HL-60 (cell line): ENCODE measurements around the gene HS6ST3.

Source experiments
- POLR2AphosphoS5 ChIP-seq: IDR thresholded peaks from 2 replicates; pipeline ENCODE4 v1.6.1; 2012; ENCODE audit warnings: low read depth
- SPI1 ChIP-seq: IDR thresholded peaks from 2 replicates; pipeline ENCODE4 v1.6.1; 2012; ENCODE audit warnings: low read depth, mild to moderate bottlenecking, borderline replicate concordance
- TF ChIP-seq, protein P1 (sequence below): IDR thresholded peaks from one replicate; pipeline ENCODE4 v1.5.1; 2011; ENCODE audit warnings: low read length, control low read depth, inconsistent platforms; ENCODE audit not compliant: insufficient read depth
- TF ChIP-seq, protein P2 (sequence below): IDR thresholded peaks from 2 replicates; pipeline ENCODE4 v1.6.1; 2012; ENCODE audit warnings: low read depth; ENCODE audit not compliant: insufficient replicate concordance

DNA sequence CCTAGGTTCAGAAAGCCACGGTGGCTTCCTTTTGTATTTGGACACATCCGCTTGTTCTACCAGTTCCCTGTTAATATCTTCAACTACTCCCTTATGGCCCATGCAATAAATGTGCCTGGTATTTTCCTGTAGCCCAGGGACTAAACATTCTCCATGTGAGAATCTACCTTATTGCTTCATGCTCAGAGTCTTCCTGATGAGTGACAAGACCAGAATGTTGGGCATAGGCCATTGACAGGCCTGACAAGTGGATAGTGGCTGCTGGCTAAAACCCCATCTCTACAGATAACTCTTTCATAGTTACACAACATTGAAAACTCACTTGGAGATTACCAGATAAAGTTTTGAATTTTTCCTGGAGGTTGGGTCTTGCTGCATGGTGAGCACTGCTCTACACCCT, 449.9 kb downstream of the HS6ST3 start:
- TF ChIP-seq POLR2AphosphoS5 (no peak), SPI1 (no peak)
- TF ChIP-seq, protein P1, sequence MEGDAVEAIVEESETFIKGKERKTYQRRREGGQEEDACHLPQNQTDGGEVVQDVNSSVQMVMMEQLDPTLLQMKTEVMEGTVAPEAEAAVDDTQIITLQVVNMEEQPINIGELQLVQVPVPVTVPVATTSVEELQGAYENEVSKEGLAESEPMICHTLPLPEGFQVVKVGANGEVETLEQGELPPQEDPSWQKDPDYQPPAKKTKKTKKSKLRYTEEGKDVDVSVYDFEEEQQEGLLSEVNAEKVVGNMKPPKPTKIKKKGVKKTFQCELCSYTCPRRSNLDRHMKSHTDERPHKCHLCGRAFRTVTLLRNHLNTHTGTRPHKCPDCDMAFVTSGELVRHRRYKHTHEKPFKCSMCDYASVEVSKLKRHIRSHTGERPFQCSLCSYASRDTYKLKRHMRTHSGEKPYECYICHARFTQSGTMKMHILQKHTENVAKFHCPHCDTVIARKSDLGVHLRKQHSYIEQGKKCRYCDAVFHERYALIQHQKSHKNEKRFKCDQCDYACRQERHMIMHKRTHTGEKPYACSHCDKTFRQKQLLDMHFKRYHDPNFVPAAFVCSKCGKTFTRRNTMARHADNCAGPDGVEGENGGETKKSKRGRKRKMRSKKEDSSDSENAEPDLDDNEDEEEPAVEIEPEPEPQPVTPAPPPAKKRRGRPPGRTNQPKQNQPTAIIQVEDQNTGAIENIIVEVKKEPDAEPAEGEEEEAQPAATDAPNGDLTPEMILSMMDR = no peak
- TF ChIP-seq, protein P2, sequence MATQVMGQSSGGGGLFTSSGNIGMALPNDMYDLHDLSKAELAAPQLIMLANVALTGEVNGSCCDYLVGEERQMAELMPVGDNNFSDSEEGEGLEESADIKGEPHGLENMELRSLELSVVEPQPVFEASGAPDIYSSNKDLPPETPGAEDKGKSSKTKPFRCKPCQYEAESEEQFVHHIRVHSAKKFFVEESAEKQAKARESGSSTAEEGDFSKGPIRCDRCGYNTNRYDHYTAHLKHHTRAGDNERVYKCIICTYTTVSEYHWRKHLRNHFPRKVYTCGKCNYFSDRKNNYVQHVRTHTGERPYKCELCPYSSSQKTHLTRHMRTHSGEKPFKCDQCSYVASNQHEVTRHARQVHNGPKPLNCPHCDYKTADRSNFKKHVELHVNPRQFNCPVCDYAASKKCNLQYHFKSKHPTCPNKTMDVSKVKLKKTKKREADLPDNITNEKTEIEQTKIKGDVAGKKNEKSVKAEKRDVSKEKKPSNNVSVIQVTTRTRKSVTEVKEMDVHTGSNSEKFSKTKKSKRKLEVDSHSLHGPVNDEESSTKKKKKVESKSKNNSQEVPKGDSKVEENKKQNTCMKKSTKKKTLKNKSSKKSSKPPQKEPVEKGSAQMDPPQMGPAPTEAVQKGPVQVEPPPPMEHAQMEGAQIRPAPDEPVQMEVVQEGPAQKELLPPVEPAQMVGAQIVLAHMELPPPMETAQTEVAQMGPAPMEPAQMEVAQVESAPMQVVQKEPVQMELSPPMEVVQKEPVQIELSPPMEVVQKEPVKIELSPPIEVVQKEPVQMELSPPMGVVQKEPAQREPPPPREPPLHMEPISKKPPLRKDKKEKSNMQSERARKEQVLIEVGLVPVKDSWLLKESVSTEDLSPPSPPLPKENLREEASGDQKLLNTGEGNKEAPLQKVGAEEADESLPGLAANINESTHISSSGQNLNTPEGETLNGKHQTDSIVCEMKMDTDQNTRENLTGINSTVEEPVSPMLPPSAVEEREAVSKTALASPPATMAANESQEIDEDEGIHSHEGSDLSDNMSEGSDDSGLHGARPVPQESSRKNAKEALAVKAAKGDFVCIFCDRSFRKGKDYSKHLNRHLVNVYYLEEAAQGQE = no peak
